Measurements from ENCODE around the gene TBL1XR1.

DNA sequence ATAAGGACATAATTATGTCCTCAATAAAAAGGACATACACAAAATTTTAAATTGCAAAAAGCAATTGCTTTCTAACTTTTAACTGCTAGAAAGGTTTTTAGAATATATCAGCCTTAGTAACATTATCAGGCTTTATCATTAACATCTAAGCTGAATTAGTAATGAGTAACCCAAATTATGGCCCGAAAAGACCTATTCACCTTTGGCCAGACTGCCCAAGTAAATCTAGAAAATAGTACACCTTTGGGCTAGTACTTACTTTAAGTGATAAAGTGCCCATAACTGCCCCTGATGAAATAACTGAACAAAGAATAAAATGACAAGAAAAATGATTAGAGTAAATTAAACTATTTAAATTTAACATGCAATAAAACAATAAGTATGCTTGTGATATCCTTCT, 117.2 kb downstream of the TBL1XR1 start:
- TF ChIP-seq GATA3 (IDR thresholded peaks at IDR 0.05; ENCODE audit: low read depth, low read length), result no peak
- no peak for TF ChIP-seq GATA2 (IDR thresholded peaks at IDR 0.05; ENCODE audit: low read depth, low read length)

Data from SH-SY5Y (cell line).